Endodermal cell (in vitro differentiated cells): ENCODE results near the gene PPP1R10. TPM values are rescaled to one million over a fixed set of nuclear protein-coding genes. Genes with fewer than 3 reads are reported as not detected.

Experiments
- DNase-seq: peaks from one replicate; pipeline ENCODE4 v3.0.0-alpha.2; 2017
- H3K27ac ChIP-seq: 2 replicates; pipeline ENCODE4 v1.5.1; 2013; ENCODE audit warnings: mild to moderate bottlenecking, low read depth, low read length, moderate library complexity
- H3K27me3 ChIP-seq: 2 replicates; pipeline ENCODE4 v1.6.1; 2013; ENCODE audit warnings: mild to moderate bottlenecking, low read length, moderate library complexity; ENCODE audit not compliant: insufficient read depth, control insufficient read depth, poor library complexity, severe bottlenecking
- H3K36me3 ChIP-seq: 2 replicates; pipeline ENCODE4 v1.7.0; 2013; ENCODE audit warnings: mild to moderate bottlenecking, low read length, moderate library complexity; ENCODE audit not compliant: control insufficient read depth, insufficient read depth
- H3K4me1 ChIP-seq: one replicate; pipeline ENCODE4 v1.7.0; 2013; ENCODE audit warnings: low read length; ENCODE audit not compliant: control insufficient read depth, insufficient read depth
- H3K4me3 ChIP-seq: 2 replicates; pipeline ENCODE4 v1.5.1; 2013; ENCODE audit warnings: mild to moderate bottlenecking, low read length, moderate library complexity
- H3K9ac ChIP-seq: 2 replicates; pipeline ENCODE4 v1.6.1; 2013; ENCODE audit warnings: mild to moderate bottlenecking, low read length, moderate library complexity; ENCODE audit not compliant: poor library complexity, severe bottlenecking; ENCODE audit errors: extremely low read depth
- H3K9me3 ChIP-seq: 2 replicates; pipeline ENCODE4 v1.6.1; 2013; ENCODE audit warnings: mild to moderate bottlenecking, low read length, moderate library complexity; ENCODE audit not compliant: control insufficient read depth
- H3K27ac Mint-ChIP-seq: 2 replicates; pipeline ENCODE4 v1.8.0; 2020; ENCODE audit warnings: mixed read lengths
- H3K27me3 Mint-ChIP-seq: 2 replicates; pipeline ENCODE4 v1.8.0; 2021; ENCODE audit warnings: mild to moderate bottlenecking, mixed read lengths; ENCODE audit not compliant: insufficient read depth
- H3K36me3 Mint-ChIP-seq: 2 replicates; pipeline ENCODE4 v1.8.0; 2020; ENCODE audit warnings: low read depth, mixed read lengths
- H3K4me1 Mint-ChIP-seq: 2 replicates; pipeline ENCODE4 v1.8.0; 2020; ENCODE audit warnings: mixed read lengths
- H3K4me3 Mint-ChIP-seq: 2 replicates; pipeline ENCODE4 v1.8.0; 2020; ENCODE audit warnings: mild to moderate bottlenecking, moderate library complexity, mixed read lengths
- H3K9me3 Mint-ChIP-seq: 2 replicates; pipeline ENCODE4 v1.8.0; 2020; ENCODE audit warnings: mild to moderate bottlenecking, mixed read lengths
- CTCF ChIP-seq: fragments of 200-600 bp; sonication (generic); conservative IDR thresholded peaks from 2 replicates; pipeline ENCODE4 v1.5.0; 2021; ENCODE audit warnings: antibody characterized with exemption, mild to moderate bottlenecking
- WGBS, 2 experiments: methylation state at CpG; one replicate each; pipeline versions ENCODE4 v1.1.5 to v1.1.7; 2013; ENCODE audit warnings: missing lambda C conversion rate in 2 of 2, mixed read lengths in 1 of 2; ENCODE audit not compliant: insufficient coverage in 1 of 2, insufficient read length in 1 of 2; 5-methylcytosine and 5-hydroxymethylcytosine counted together
- total RNA-seq, 2 donors: library from RNA; stranded (reverse); fragmentation: NEBNext Ultra II Directional in 1 of 2; extraction: Animal tissue kit (Norgen Biotek cat#: 25700) in 1 of 2; gene quantifications; 2 replicates in 1 of 2; 3 replicates in 1 of 2; pipeline ENCODE4 v1.2.1, GENCODE V29; 2021

PPP1R10 gene
- total RNA-seq, 2 donors from 2014 or later: 122 to 126 TPM

GRCh38 chr6:30570740-30571074 lies 46.3 kb downstream of the PPP1R10 start:
- Histone ChIP-seq H3K36me3 (peaks cover 5% of the 10 kb centered on the region), H3K27me3 (no peaks in the 10 kb centered on the region), H3K27ac (no peak overlapping the region), H3K4me3 (peak overlapping the region; percentile 93), H3K9ac (peak overlapping the region; percentile 90), H3K9me3 (no peaks in the 10 kb centered on the region), H3K4me1 (peaks cover 11% of the 10 kb centered on the region)
- Mint-ChIP-seq H3K36me3 (no peaks in the 10 kb centered on the region), H3K4me1 (peaks cover 47% of the 10 kb centered on the region), H3K9me3 (no peaks in the 10 kb centered on the region), H3K4me3 (peak overlapping the region; percentile 90), H3K27me3 (no peaks in the 10 kb centered on the region), H3K27ac (peak overlapping the region; percentile 91)
- WGBS, 2 experiments: 11 to 29% methylated on average over 5 to 18 of the region's 18 CpGs
- DNase-seq: no peak
- no peak for TF ChIP-seq CTCF

GRCh38 chr6:30570263-30570662 lies 46.8 kb downstream of the PPP1R10 start:
- no peak for TF ChIP-seq CTCF
- peaks cover 47% of the 10 kb centered on the region for H3K4me1 Mint-ChIP-seq
- peak overlapping the region; percentile 90 for H3K4me3 Mint-ChIP-seq
- H3K27me3 ChIP-seq: no peaks in the 10 kb centered on the region
- H3K9me3 Mint-ChIP-seq: no peaks in the 10 kb centered on the region
- H3K27ac ChIP-seq: no peak overlapping the region
- no peak overlapping the region for H3K27ac Mint-ChIP-seq
- 60 to 83% methylated on average over 1 of the region's 1 CpG for whole genome bisulfite sequencing, 2 experiments
- H3K36me3 ChIP-seq: peaks cover under 1% of the 10 kb centered on the region
- peaks cover 11% of the 10 kb centered on the region for H3K4me1 ChIP-seq
- H3K36me3 Mint-ChIP-seq: no peaks in the 10 kb centered on the region
- H3K4me3 ChIP-seq: peak overlapping the region; percentile 93
- H3K9ac ChIP-seq: peak overlapping the region; percentile 90
- no peaks in the 10 kb centered on the region for H3K9me3 ChIP-seq
- peak; percentile 62 for DNase-seq
- no peaks in the 10 kb centered on the region for H3K27me3 Mint-ChIP-seq

- Histone ChIP-seq H3K4me1 (peaks cover 5% of the 10 kb centered on the region), H3K36me3 (peaks cover 2% of the 10 kb centered on the region), H3K9ac (no peak overlapping the region), H3K9me3 (no peaks in the 10 kb centered on the region), H3K27ac (no peak overlapping the region), H3K4me3 (no peak overlapping the region), H3K27me3 (no peaks in the 10 kb centered on the region)
- TF ChIP-seq CTCF: no peak
- Mint-ChIP-seq H3K27me3 (no peaks in the 10 kb centered on the region), H3K36me3 (peaks cover 13% of the 10 kb centered on the region), H3K4me3 (no peak overlapping the region), H3K4me1 (peaks cover 33% of the 10 kb centered on the region), H3K27ac (no peak overlapping the region), H3K9me3 (no peaks in the 10 kb centered on the region)
- no peak for DNase-seq
- 77 to 80% methylated on average over 1 to 3 of the region's 3 CpGs for WGBS, 2 experiments
Observed at GRCh38 chr6:30568245-30568644, 48.8 kb downstream of the PPP1R10 start.
